SU-DHL-6 (cell line): ENCODE measurements around the gene COL15A1.

Experiments
- CTCF ChIP-seq: fragments of 200-600 bp; sonication (generic); IDR thresholded peaks from one replicate; pipeline ENCODE4 v1.5.1; 2017; ENCODE audit warnings: antibody characterized with exemption, mild to moderate bottlenecking, low read length, moderate library complexity; ENCODE audit not compliant: insufficient read depth, poor library complexity, severe bottlenecking
- EZH2phosphoT487 ChIP-seq: fragments of 200-600 bp; sonication (generic), shearing (Covaris generic); conservative IDR thresholded peaks from 2 replicates; pipeline ENCODE4 v1.6.1; 2018; ENCODE audit warnings: mild to moderate bottlenecking, antibody characterized with exemption, low read length, moderate library complexity, mixed read lengths

GRCh38 chr9:99071313-99072039, 127.8 kb downstream of the COL15A1 start:
- no peak for TF ChIP-seq CTCF
- no peak for TF ChIP-seq EZH2phosphoT487
